B cell (primary cell): ENCODE results near the gene KRT4. TPM values are rescaled to one million over a fixed set of nuclear protein-coding genes. Genes with fewer than 3 reads are reported as not detected.

Experiments used
- ATAC-seq: fragments of 200-7000 bp; cut with Tn5 transposase; one replicate; pipeline ENCODE4 v1.10.0; 2021; ENCODE audit warnings: low read depth, mild to moderate bottlenecking, moderate number of reproducible peaks, moderate library complexity
- CTCF ChIA-PET: fragments of 350-600 bp; sonication (Branson Sonifier 250); formaldehyde crosslinking; loops from one replicate; lab custom pipeline; 2021; ENCODE audit warnings: antibody characterized with exemption, inconsistent platforms; lab: Charles Lee
- POLR2A ChIA-PET: fragments of 350-600 bp; sonication (Branson Sonifier 250); formaldehyde crosslinking; loops from one replicate; lab custom pipeline; 2021; ENCODE audit warnings: antibody characterized with exemption; lab: Charles Lee
- DNase-seq: peaks from one replicate; pipeline ENCODE4 v3.0.0; 2013
- H2AFZ ChIP-seq: 2 replicates; pipeline ENCODE4 v1.6.1; 2012; ENCODE audit warnings: mild to moderate bottlenecking, low read depth, low read length; ENCODE audit not compliant: insufficient read depth, poor library complexity, severe bottlenecking
- H3K27ac ChIP-seq, 2 donors: 1 replicate in 1 of 2; 2 replicates in 1 of 2; pipeline ENCODE4 v1.5.1; 2012 to 2013; ENCODE audit warnings: low read length in 2 of 2, mild to moderate bottlenecking in 2 of 2, moderate library complexity in 1 of 2
- H3K27me3 ChIP-seq, 4 experiments: fragments of 200-600 bp in 1 of 4; sonication (generic) in 1 of 4; replicated peaks in 1 of 4; 1 replicate in 2 of 4; 2 replicates in 2 of 4; pipeline versions ENCODE4 v1.6.1 to v1.7.0; 2013 to 2016; ENCODE audit warnings: low read length in 3 of 4, mild to moderate bottlenecking in 2 of 4, mixed read lengths in 1 of 4, moderate library complexity in 1 of 4; ENCODE audit not compliant: insufficient read depth in 4 of 4, control insufficient read depth in 3 of 4; ENCODE audit errors: control extremely low read depth in 1 of 4
- H3K36me3 ChIP-seq, 2 experiments: replicated peaks in 1 of 2; 1 replicate in 1 of 2; 2 replicates in 1 of 2; pipeline versions ENCODE4 v1.6.1 to v1.7.1; 2013; ENCODE audit warnings: low read length in 1 of 2; ENCODE audit not compliant: insufficient read depth in 2 of 2, control insufficient read depth in 1 of 2; ENCODE audit errors: control extremely low read depth in 1 of 2, extremely low read depth in 1 of 2
- H3K4me1 ChIP-seq, 2 donors: fragments of 200-600 bp in 1 of 2; sonication (generic) in 1 of 2; 1 replicate in 1 of 2; 2 replicates in 1 of 2; pipeline versions ENCODE4 v1.5.1 to v1.6.1; 2013 to 2017; ENCODE audit warnings: low read length in 2 of 2; ENCODE audit not compliant: control insufficient read depth in 2 of 2, insufficient read depth in 2 of 2
- H3K4me2 ChIP-seq: replicated peaks from 2 replicates; pipeline ENCODE3; 2012; ENCODE audit warnings: mild to moderate bottlenecking, low read depth, low read length; ENCODE audit not compliant: poor library complexity, severe bottlenecking
- H3K4me3 ChIP-seq, 5 experiments: fragments of 200-600 bp in 1 of 5; sonication (generic) in 1 of 5; 1 replicate in 3 of 5; 2 replicates in 2 of 5; pipeline versions ENCODE4 v1.5.1 to v1.7.0; 2011 to 2016; ENCODE audit warnings: low read length in 4 of 5, mild to moderate bottlenecking in 4 of 5, low read depth in 2 of 5, control low read depth in 1 of 5, moderate library complexity in 1 of 5; ENCODE audit not compliant: insufficient read depth in 1 of 5; ENCODE audit errors: control extremely low read depth in 1 of 5, extremely low read depth in 1 of 5
- H3K79me2 ChIP-seq: fragments of 200-600 bp; sonication (generic); one replicate; pipeline ENCODE4 v1.6.0; 2016; ENCODE audit warnings: low read length; ENCODE audit not compliant: control insufficient read depth, insufficient read depth
- H3K9ac ChIP-seq: fragments of 200-600 bp; sonication (generic); 2 replicates; pipeline ENCODE4 v1.6.1; 2017; ENCODE audit warnings: mild to moderate bottlenecking, low read length, moderate library complexity
- H3K9me3 ChIP-seq, 3 donors: one replicate each; pipeline versions ENCODE4 v1.6.1 to v1.7.1; 2013; ENCODE audit warnings: low read length in 2 of 3; ENCODE audit not compliant: control insufficient read depth in 2 of 3, insufficient read depth in 1 of 3; ENCODE audit errors: control extremely low read depth in 1 of 3
- H4K20me1 ChIP-seq: 2 replicates; pipeline ENCODE4 v1.6.0; 2012; ENCODE audit warnings: mild to moderate bottlenecking, low read length; ENCODE audit not compliant: insufficient read depth, control insufficient read depth, poor library complexity, severe bottlenecking
- H3K27ac Mint-ChIP-seq: one replicate; pipeline ENCODE4 v1.8.0; 2021; ENCODE audit warnings: mixed read lengths
- H3K27me3 Mint-ChIP-seq: one replicate; pipeline ENCODE4 v1.8.0; 2021; ENCODE audit warnings: mixed read lengths
- H3K4me1 Mint-ChIP-seq: one replicate; pipeline ENCODE4 v1.8.0; 2021; ENCODE audit warnings: mixed read lengths
- H3K4me3 Mint-ChIP-seq: one replicate; pipeline ENCODE4 v1.8.0; 2021; ENCODE audit warnings: mixed read lengths
- H3K9me3 Mint-ChIP-seq: one replicate; pipeline ENCODE4 v1.8.0; 2022; ENCODE audit warnings: mixed read lengths; ENCODE audit not compliant: insufficient read depth
- EZH2 ChIP-seq: IDR thresholded peaks from 2 replicates; pipeline ENCODE4 v1.6.1; 2012; ENCODE audit warnings: borderline replicate concordance, low read depth, mild to moderate bottlenecking, moderate library complexity, low read length; ENCODE audit not compliant: insufficient read depth, poor library complexity, severe bottlenecking
- WGBS: methylation state at CpG from one replicate; pipeline ENCODE4 v1.1.5; 2013; ENCODE audit warnings: missing lambda C conversion rate; ENCODE audit not compliant: insufficient coverage; 5-methylcytosine and 5-hydroxymethylcytosine counted together
- intact Hi-C: fragments of 100-400 bp; cut with micrococcal nuclease; formaldehyde crosslinking; loops from one replicate; pipeline ENCODE4 v1.10.0; 2022
- polyA plus RNA-seq: library from polyadenylated mRNA; depleted of rRNA; stranded (reverse); fragments of >200 nt; gene quantifications from 2 replicates; pipeline ENCODE4 v1.2.3, GENCODE V29; 2012
- total RNA-seq, 2 donors: library from RNA; stranded (reverse); fragments of 120-200 nt in 1 of 2; gene quantifications; 1 replicate in 1 of 2; 2 replicates in 1 of 2; pipeline versions ENCODE4 v1.2.3 to v1.2.4, GENCODE V29; 2013 to 2022
- TF ChIP-seq, protein P1 (sequence below): fragments of 200-600 bp; IDR thresholded peaks from one replicate; pipeline ENCODE4 v1.8.0; 2022; ENCODE audit warnings: antibody characterized with exemption, mild to moderate bottlenecking

KRT4 gene
- total and polyA plus RNA-seq, 2 donors (not counting 1 experiment from before 2014, with no cell fraction given) = not detected

DNA sequence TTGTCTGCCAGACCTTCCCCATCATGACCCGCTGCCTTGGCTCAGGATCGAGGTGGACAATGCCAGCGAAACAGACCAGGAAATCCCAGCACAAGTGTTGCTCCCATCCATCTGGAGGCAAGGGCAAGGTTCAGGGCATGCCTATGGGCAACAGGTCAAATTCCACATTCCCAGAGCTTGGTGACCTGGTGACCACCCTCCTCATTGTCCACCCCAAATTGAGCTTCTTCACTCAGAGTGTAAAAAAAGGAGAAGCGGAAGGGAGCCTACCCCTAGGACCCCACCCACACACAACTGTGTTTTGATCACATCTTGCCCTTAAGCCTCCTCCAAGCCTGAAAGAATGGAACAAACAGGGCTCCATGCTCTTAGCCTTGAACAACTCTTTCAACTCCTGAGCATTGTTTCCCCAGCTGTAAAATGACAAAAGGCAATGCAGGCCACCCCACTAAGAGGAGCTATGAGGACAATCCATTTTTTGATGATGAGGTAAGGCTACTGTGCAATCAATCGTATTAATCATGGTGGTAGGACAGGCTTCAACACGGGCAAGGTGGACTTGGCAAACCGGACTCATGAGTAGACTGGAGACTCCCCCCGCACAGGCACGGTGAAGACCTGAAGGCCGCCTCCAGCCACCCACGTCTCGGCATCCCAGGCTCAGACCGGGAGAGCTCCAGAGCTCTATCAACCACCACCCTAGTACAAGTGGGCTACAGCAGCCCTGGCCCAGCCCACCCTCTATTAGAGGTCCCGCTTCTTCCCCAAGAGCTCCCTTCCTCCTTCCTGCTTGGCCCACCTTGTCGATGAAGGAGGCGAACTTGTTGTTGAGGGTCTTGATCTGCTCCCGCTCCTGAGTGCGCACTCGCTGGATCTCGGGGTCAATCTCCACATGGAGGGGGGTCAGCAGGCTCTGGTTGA, 19.3 kb upstream of the KRT4 start:
- H3K4me3 ChIP-seq = no peak overlapping the region
- POLR2A ChIA-PET = no interaction called here
- no peaks in the 10 kb centered on the region for H3K79me2 ChIP-seq
- no peak overlapping the region for H3K4me3 Mint-ChIP-seq
- ATAC-seq = no peak
- no peaks in the 10 kb centered on the region for H4K20me1 ChIP-seq
- no peaks in the 10 kb centered on the region for H3K36me3 ChIP-seq
- no peak overlapping the region for H3K4me2 ChIP-seq
- H3K27ac Mint-ChIP-seq = no peak overlapping the region
- H2AFZ ChIP-seq = no peak overlapping the region
- peaks cover 0 to 4% (median 0%) of the 10 kb centered on the region in 4 experiments for H3K27me3 ChIP-seq
- intact Hi-C loops = no loop called here
- H3K27me3 Mint-ChIP-seq = peaks cover 31% of the 10 kb centered on the region
- no peaks in the 10 kb centered on the region for H3K9me3 Mint-ChIP-seq
- CTCF ChIA-PET = no interaction called here
- no peaks in the 10 kb centered on the region for H3K4me1 Mint-ChIP-seq
- 94% methylated on average over 15 of the region's 20 CpGs for WGBS
- TF ChIP-seq, protein P1, sequence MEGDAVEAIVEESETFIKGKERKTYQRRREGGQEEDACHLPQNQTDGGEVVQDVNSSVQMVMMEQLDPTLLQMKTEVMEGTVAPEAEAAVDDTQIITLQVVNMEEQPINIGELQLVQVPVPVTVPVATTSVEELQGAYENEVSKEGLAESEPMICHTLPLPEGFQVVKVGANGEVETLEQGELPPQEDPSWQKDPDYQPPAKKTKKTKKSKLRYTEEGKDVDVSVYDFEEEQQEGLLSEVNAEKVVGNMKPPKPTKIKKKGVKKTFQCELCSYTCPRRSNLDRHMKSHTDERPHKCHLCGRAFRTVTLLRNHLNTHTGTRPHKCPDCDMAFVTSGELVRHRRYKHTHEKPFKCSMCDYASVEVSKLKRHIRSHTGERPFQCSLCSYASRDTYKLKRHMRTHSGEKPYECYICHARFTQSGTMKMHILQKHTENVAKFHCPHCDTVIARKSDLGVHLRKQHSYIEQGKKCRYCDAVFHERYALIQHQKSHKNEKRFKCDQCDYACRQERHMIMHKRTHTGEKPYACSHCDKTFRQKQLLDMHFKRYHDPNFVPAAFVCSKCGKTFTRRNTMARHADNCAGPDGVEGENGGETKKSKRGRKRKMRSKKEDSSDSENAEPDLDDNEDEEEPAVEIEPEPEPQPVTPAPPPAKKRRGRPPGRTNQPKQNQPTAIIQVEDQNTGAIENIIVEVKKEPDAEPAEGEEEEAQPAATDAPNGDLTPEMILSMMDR = no peak
- no peak for TF ChIP-seq EZH2
- DNase-seq = no peak
- no peak overlapping the region for H3K27ac ChIP-seq
- no peaks in the 10 kb centered on the region for H3K4me1 ChIP-seq
- no peaks in the 10 kb centered on the region for H3K9me3 ChIP-seq
- H3K9ac ChIP-seq = no peak overlapping the region

DNA sequence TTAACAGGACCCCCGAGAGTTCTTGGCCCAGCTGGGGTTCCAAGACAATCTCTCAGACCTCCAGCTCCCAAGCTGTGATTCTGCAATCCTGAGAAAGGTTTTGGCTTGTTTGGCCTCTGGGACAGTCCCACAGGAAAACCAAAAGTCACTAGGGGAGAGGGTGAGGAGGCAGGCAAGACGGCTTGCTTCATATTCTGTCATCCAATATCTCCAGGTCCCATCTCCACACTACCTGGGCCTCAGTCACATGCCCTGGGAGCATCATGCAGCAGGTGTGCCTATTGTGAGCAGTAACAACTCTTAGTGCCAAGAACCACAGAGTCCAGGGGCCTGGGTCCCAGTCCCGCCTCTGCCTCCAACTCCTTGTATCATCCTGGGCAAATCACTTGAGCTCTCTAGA, 18.5 kb upstream of the KRT4 start:
- Histone ChIP-seq H3K36me3 (no peaks in the 10 kb centered on the region), H4K20me1 (no peaks in the 10 kb centered on the region), H3K79me2 (no peaks in the 10 kb centered on the region), H2AFZ (no peak overlapping the region), H3K4me3 (no peak overlapping the region), H3K4me2 (no peak overlapping the region), H3K27me3 (peaks cover 0 to 4% (median 0%) of the 10 kb centered on the region in 4 experiments), H3K9ac (no peak overlapping the region), H3K4me1 (no peaks in the 10 kb centered on the region), H3K27ac (no peak overlapping the region), H3K9me3 (no peaks in the 10 kb centered on the region)
- ATAC-seq = no peak
- ChIA-PET CTCF (no interaction called here), POLR2A (no interaction called here)
- H3K27ac Mint-ChIP-seq = no peak overlapping the region
- TF ChIP-seq, protein P1 = no peak
- TF ChIP-seq EZH2 = no peak
- peaks cover 23% of the 10 kb centered on the region for H3K27me3 Mint-ChIP-seq
- no peaks in the 10 kb centered on the region for H3K4me1 Mint-ChIP-seq
- no peak for DNase-seq
- intact Hi-C loops = no loop called here
- no peaks in the 10 kb centered on the region for H3K9me3 Mint-ChIP-seq
- H3K4me3 Mint-ChIP-seq = no peak overlapping the region
- 73% methylated on average over 2 of the region's 3 CpGs for WGBS
